Embryonic facial prominence (tissue), 1 donor: ENCODE results near the gene BABAM2.
"Not testable (repeated sequence)": the region's sequence is repeated elsewhere in the genome, so short reads cannot be mapped to it uniquely, and the experiment has no call there.

Experiments used
- DNase-seq: peaks from one replicate; pipeline ENCODE4 v3.0.0-alpha.2; 2016; ENCODE audit errors: extremely low spot score

BABAM2 gene

DNA sequence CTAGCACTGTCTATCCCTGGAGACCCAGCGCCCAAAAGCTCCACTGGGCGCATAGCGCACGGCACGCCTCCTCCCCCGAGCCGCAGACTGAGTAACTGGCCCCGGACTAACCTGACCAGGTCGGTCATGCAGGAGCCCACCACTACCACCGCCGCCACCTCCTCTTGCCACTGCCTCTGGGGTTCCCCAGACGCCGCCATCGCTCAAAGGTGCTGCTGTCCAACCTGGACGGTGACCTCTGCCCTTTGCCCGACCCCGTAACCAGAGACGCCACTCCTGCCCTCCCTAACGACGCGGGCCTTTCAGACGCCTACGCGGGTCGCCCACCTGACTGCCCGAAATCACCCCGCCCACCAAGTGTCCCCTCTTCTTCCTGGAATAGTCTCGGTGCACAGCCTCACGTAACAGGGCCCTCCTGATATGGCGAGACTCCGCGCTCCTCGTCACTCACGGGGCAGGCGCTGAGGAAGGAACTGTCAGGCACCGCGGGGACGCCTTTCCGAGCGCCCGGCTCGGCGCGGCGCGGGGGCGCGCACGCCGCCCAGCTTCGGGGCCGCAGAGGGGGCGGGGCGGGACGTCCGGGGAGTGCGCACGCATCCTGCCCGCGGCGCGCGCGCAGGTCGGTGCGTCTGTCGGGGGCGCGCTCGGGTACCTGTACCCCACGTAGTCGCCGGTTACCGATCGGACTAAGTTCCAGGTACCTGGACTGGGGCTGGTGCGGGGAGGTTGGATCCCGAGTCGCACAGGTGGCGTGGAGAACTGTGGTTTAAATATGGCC lies at the start of gene BABAM2, which contains the start of gene RBKS:
BABAM2 (plus strand) TSS at position 584 of the 778 bp plus-strand sequence. CDS start 3,828 bp downstream, outside the sequence.
RBKS (minus strand) TSS at position 242 of the 778 bp plus-strand sequence; CDS start at position 200, 42 bp downstream.
- peak; percentile 75 for DNase-seq

DNA sequence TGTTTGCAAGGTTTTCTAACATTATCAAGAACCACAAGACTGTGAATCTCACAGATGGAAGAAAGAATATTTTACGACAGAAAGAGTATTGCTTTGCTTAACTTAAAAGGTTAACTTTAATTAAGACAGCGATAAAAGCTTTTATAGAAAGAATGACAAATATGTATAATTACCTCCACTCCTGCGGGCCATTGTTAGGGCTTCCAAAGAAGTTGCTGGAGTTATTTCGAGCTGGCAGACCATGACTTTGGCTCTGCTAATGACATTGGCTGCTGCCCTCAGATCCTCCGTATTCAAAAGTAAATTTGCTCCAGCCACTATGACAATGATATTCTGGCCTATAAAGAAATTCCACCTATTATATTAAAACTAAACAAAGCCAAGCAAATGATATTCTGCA lies 47.6 kb upstream of the BABAM2 start:
- no peak for DNase-seq

DNA sequence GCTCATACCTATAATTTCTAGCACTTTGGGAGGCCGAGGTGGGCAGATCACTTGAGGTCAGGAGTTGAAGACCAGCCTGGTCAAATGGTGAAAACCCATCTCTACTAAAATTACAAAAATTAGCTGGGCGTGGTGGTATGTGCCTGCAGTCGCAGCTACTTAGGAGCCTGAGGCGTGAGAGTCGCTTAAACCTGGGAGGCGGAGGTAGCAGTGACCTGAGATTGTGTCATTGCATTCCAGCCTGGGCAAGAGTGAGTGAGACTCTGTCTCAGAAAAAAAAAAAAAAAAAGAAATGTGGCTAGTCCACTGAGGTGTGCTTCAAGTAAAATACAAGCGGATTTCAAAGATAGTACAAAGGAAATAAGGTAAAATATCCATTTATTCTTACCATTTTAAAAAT lies 46.5 kb upstream of the BABAM2 start:
- no peak for DNase-seq

DNA sequence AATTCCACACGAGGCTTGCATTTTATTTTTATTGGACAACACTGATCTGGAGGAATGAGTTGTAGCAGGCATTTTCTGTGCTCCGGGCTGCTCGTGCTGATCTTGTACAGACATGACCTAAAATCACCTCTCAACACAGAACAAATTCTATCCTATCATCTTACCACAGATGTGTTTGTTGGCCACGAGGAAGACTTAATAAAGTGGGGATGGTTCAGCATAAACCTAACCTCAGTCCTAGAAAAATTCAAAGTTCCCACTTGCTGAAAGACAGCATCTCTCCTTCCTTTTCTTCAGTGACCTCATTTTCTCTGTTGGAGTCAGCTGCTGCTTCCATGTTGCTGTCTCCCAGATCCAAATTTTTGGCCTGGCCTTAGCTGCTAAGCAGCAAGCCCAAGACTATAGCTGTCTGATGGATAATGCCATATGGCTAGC lies 45.7 kb upstream of the BABAM2 start:
- no peak for DNase-seq

GRCh38 chr2:27847333-27847732 lies 43.2 kb upstream of the BABAM2 start:
- DNase-seq: no peak

DNA sequence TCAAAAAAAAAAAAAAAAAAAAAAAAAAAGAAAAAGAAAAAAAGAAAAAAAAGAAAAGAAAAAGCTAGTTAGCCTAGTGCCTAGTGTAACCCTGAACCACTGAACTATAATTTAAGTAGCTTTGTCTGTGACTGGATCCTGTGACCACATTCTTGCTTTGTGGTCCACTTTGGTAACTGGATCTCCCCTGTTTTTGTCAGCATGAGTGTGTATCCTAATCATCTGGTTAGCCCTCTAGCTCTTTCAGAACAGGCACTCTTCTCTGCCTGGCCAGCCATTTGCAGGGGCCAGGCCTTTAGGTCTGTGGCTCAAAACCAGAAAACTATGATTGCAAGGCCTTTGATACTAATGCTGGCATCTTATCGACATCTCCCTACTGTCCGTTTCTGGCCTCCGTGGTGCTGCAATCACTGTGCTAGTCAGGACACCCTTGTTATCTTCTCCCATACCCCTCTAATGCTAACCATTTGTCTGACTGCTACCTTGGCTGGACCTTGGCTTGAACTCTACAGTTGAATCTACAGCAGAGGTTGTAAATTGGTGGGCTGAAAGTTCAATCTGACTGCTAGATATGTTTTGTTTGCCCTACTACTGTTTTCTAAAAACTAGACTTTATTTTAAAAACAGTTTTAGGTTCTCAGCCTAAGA lies 40.8 kb upstream of the BABAM2 start:
- no peak for DNase-seq

- no peak for DNase-seq
Observed at GRCh38 chr2:27852691-27853090, 37.8 kb upstream of the BABAM2 start.

DNA sequence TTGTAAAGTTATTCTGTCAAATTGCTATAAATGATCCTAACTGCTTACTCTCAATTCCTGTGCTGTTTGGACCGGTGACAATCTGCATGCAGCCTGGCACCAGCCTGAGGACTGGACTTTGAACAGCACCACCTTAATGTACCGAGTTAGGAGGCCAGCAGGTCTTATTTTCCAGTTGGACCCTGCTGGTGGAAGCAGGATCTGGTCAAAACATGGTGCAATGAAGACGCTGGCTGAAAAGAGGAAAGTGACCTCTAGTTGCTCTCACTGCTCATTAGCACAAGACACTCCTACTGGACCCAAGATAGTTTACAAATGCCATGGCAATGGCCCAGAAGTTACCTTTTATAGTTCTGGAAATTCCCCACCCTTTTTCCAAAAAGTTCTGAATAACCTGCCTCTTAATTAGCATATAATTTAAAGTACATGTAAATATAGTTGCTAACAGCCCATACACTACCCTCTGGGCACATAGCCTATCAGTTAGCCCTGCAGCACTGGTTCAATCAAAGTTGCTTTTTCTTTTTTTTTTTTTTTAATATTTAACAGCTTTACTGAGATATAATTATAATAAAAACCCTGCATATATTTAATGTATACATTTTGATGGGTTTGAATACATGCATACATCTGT lies 36.2 kb upstream of the BABAM2 start:
- DNase-seq: no peak

- no peak for DNase-seq
Observed at GRCh38 chr2:27855476-27855875, 35.1 kb upstream of the BABAM2 start.

GRCh38 chr2:27856386-27856785 lies 34.1 kb upstream of the BABAM2 start:
- no peak for DNase-seq

- DNase-seq: no peak
Observed at GRCh38 chr2:27856956-27857355, 33.6 kb upstream of the BABAM2 start.

DNA sequence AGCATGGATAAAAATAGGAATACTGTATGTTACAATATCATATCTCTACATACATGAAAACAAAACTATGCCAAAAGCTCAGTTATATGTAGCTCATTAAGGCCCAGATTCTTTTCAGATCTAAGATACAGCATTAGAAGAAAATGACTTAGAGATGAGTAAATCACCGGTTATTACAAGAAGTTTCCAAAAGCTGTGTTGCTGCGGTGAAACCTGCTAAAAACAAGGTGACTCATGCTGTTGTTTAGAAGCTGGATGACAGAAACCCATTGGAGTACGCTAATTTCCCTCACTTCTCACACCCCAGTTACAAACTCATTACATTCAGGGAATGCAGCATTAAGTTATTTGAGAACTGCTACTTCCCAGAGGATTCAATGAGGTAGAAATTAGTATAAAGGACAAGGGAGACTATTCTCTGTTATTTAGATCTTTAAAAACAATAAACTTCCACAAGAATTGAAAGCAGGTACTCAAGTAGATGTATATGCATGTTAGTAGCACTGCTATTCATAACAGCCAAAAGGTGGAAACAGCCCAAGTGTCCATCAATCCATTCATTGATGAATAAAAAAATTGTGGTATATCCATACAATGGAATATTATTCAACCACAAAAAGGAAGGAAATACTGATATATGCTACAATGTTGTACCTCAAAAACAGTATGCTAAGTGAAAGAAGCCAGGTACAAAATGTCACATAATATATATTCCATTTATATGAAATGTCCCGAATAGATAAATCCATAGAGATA lies 32.9 kb upstream of the BABAM2 start:
- DNase-seq: no peak

DNA sequence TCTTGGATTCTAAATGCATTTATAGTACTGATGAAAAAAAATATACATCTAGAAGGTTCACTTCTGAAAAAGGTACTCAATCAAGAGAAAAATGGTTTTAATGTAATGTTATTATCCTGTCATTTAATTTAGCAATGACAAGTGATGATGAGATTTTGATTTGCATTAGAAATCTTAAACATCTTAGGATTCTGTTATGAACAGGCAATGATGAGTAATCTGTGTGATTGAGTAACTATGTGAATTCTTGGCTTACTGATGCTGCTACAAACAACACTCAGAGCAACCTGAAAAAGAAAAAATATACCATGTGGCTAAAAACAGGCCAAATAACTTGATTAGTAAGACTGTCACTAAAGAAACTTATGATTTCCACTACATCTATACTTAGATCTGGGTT lies 30.4 kb upstream of the BABAM2 start:
- no peak for DNase-seq

GRCh38 chr2:27863146-27863545 lies 27.4 kb upstream of the BABAM2 start:
- DNase-seq: peak; percentile 8

DNA sequence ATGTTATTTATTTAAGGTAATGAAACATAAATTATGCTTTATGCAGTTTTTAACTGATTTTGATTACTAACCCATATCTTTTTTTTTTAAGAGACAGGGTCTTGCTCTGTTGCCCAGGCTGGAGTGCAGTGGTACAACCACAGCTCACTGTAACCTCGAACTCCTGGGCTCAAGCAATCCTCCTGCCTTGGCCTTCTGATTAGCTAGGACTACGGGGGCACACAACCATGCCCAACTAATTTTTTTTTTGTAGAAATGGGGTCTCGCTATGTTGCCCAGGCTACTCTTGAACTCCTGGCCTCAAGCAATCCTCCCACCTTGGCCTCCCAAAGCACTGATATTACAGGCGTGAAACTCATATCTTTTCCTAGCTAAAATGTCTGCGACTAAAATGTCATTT lies 26.6 kb upstream of the BABAM2 start:
- not testable (repeated sequence) for DNase-seq

DNA sequence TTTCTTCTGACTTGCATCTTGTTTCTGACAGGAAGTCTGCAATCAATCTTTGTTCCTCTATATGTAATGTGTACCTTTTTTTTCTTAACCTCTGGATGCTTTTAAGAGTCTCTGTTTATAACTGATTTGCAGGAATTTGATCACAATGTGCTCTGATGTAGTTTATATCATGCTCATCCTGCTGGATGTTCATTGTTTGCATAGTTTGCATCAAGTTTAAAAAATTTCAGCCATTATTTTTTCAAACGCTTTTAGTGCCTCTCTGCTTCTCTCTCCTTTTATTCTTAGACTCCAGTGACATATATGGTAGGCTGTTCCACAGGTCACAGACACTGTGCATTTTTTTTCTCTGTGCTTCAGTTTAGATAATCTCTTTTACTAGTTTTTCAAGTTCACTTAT lies 24.3 kb upstream of the BABAM2 start:
- no peak for DNase-seq

DNA sequence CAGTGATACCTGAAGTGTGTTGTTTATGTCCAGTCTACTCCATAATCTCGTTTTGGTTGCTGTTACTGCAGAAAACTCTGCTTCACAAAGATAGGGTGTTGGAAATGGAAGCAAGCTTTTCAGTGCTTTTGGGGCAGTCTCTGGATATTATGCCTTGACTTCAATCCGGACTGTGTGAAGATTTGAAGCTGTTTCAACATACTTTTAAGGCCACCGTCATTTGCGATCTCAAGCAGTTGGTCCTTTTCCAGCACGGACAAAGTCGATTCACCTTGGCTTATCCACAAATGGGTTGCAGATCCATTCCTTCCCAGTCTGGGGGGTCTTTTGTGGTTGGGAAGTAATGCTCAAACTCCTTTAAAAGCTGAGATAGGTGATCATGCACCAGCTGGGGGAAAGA lies 20.8 kb upstream of the BABAM2 start:
- no peak for DNase-seq

GRCh38 chr2:27870724-27871123 lies 19.8 kb upstream of the BABAM2 start:
- DNase-seq: no peak

GRCh38 chr2:27871802-27872201 lies 18.7 kb upstream of the BABAM2 start:
- DNase-seq: no peak

GRCh38 chr2:27873091-27873490 lies 17.4 kb upstream of the BABAM2 start:
- DNase-seq: no peak

DNA sequence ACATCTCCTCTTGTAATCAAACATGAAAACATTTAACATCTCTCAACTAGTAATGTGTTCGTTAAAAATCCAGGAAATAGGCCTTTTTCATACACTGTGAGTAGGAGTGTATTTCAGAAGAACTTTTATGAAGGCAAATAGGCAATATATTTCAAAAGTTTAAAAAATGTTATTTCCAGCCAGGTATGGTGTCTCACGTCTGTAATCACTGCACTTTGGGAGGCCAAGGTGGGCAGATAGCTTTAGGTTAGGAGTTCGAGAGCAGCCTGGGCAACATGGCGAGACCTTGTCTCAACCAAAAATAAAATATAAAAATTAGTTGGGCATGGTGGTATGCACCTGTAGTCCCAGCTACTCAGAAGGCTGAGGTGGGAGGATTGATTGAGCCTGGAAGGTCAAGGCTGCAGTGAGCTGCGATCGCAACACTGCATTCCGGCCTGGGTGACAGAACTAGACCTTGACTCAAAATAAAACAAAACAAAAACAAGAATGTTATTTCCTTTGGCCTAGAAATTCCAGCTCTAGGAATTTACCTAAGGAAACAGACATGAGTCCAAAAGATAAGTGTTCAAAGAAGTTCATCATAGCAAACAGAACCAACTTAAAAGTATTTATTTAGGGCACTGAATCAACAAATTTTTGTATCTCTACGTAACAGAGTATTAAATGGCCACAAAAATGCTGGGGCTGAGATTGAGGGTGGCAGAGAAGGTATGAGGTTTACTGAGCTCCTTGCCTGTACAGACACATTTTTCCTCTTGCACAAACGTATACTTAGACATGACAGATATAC lies 15.2 kb upstream of the BABAM2 start:
- no peak for DNase-seq
